ENCODE data around the gene AFM. TPM values are rescaled to one million over a fixed set of nuclear protein-coding genes. Genes with fewer than 3 reads are reported as not detected.

AFM gene
- total and polyA plus RNA-seq, 10 of the 15 experiments (the other 5 are each of a cell fraction or from before 2014, with no cell fraction given), result not detected

DNA sequence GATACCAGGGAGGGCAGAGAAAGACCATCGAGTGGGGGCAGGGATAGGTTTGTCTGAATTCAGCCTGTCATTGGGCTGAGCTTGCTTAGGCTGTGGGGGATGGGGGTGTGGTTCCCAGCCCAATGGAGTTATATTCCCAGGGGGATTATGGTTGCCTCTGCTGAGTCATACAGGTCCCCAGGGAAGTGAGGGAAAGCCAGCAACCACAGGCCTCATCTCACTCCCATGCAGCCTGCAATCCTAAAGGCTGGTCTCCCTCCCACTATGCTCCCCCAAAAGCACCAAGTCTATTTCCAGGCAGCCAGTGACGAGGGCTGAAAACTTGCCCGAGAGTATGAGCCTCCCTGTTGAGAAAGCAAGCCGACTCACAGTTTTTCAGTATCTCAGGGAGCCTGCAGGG, 39.3 kb downstream of the AFM start (continued):
- peak; percentile 90 for TF ChIP-seq MEF2B (IDR thresholded peaks at IDR 0.05; ENCODE audit: partially characterized antibody, poor library complexity, severe bottlenecking)
- no peak for TF ChIP-seq RAD21 (IDR thresholded peaks at IDR 0.05; ENCODE audit: insufficient read depth, low read depth, low read length)
- 0 out of 2 replicates have a peak, but pooled peaks have one; percentile 11 for TF ChIP-seq MTA2 (IDR thresholded peaks at IDR 0.05; ENCODE audit: low read depth)

DNA sequence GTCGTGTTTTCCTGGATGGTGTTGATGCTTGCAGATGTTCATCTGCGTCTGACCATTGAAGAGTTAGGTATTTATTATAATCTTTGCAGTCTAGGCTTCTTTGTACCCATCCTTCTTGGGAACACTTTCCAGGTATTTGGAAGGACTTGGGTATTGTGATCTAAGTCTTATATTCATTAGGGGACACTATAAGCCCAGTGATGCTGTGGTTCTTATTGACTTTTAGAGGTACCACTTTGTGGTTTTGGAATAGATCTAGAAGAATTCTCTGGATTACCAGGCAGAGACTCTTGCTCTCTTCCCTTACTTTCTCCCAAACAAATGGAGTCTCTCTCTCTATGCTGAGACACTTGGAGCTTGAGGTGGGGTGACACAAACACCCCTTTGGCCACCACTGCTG, 41.6 kb downstream of the AFM start:
- H3K9me3 ChIP-seq (replicated peaks; ENCODE audit: control insufficient read depth, insufficient read depth, low read length), result no peaks in the 10 kb centered on the region
- no peak overlapping the region for H3K4me2 ChIP-seq (ENCODE audit: control insufficient read depth, insufficient read depth)
- H2AFZ ChIP-seq (ENCODE audit: control insufficient read depth, low read depth, low read length), result no peak overlapping the region
- no peak overlapping the region for H3K9ac ChIP-seq (ENCODE audit: control insufficient read depth, insufficient read depth, low read length)
- BruUV-seq (replicated peaks), result no TSS peak
- ChIA-PET CTCF (interaction anchor here (1.3 to 2.3 kb wide), 2 partner anchors 129 to 131 kb away, joined by 4 to 9 read pairs; no protein-coding TSS in a partner anchor), SMC1A (ENCODE audit: uncharacterized antibody, unreplicated experiment) (interaction anchor here (1.1 to 3.8 kb wide), 2 partner anchors 10 to 12 kb away, joined by 3 to 10 read pairs; no protein-coding TSS in a partner anchor), POLR2A (no interaction called here), RAD21 (ENCODE audit: unreplicated experiment) (no interaction called here)
- no peaks in the 10 kb centered on the region for H3K36me3 ChIP-seq (ENCODE audit: control insufficient read depth in 2 of 2, insufficient read depth in 2 of 2, low read length in 1 of 2)
- FAIRE-seq, result no peak
- in situ Hi-C loops (cut with MboI) (no loop called here), intact Hi-C loops (cut with micrococcal nuclease; ENCODE audit: unreplicated experiment) (no loop called here)
- ATAC-seq, result no peak
- no peaks in the 10 kb centered on the region for H3K27me3 ChIP-seq (replicated peaks in 1 of 2; ENCODE audit: control insufficient read depth in 2 of 2, insufficient read depth in 2 of 2, low read length in 1 of 2)
- TF ChIP-seq MTA3 (IDR thresholded peaks at IDR 0.05; ENCODE audit: borderline replicate concordance, low read length) (no peak), SMAD1 (IDR thresholded peaks at IDR 0.05; ENCODE audit: low read depth, partially characterized antibody) (no peak), BACH1 (IDR thresholded peaks at IDR 0.05; ENCODE audit: borderline replicate concordance) (no peak), KAT2A (conservative IDR thresholded peaks at IDR 0.05; ENCODE audit: control insufficient read depth, low read depth, low read length) (no peak), ZNF622 (IDR thresholded peaks at IDR 0.05) (no peak), FOXK2 (IDR thresholded peaks at IDR 0.05) (no peak), CHD1 (IDR thresholded peaks at IDR 0.05; ENCODE audit: low read depth, low read length) (no peak), SUZ12 (IDR thresholded peaks at IDR 0.05; ENCODE audit: unreplicated experiment) (no peak), ESRRA (IDR thresholded peaks at IDR 0.05; ENCODE audit: low read length) (no peak)
- TF ChIP-seq, protein P1, sequence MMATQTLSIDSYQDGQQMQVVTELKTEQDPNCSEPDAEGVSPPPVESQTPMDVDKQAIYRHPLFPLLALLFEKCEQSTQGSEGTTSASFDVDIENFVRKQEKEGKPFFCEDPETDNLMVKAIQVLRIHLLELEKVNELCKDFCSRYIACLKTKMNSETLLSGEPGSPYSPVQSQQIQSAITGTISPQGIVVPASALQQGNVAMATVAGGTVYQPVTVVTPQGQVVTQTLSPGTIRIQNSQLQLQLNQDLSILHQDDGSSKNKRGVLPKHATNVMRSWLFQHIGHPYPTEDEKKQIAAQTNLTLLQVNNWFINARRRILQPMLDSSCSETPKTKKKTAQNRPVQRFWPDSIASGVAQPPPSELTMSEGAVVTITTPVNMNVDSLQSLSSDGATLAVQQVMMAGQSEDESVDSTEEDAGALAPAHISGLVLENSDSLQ (IDR thresholded peaks at IDR 0.05), result no peak
- TF ChIP-seq, protein P2, sequence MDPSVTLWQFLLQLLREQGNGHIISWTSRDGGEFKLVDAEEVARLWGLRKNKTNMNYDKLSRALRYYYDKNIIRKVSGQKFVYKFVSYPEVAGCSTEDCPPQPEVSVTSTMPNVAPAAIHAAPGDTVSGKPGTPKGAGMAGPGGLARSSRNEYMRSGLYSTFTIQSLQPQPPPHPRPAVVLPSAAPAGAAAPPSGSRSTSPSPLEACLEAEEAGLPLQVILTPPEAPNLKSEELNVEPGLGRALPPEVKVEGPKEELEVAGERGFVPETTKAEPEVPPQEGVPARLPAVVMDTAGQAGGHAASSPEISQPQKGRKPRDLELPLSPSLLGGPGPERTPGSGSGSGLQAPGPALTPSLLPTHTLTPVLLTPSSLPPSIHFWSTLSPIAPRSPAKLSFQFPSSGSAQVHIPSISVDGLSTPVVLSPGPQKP (IDR thresholded peaks at IDR 0.05; ENCODE audit: low read depth, low read length), result no peak
- TF ChIP-seq, protein P3, sequence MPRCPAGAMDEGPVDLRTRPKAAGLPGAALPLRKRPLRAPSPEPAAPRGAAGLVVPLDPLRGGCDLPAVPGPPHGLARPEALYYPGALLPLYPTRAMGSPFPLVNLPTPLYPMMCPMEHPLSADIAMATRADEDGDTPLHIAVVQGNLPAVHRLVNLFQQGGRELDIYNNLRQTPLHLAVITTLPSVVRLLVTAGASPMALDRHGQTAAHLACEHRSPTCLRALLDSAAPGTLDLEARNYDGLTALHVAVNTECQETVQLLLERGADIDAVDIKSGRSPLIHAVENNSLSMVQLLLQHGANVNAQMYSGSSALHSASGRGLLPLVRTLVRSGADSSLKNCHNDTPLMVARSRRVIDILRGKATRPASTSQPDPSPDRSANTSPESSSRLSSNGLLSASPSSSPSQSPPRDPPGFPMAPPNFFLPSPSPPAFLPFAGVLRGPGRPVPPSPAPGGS (IDR thresholded peaks at IDR 0.05; ENCODE audit: borderline replicate concordance, insufficient read depth, low read depth, low read length, poor library complexity, severe bottlenecking), result no peak
- H3K4me3 ChIP-seq, result no peak overlapping the region
- no peaks in the 10 kb centered on the region for H4K20me1 ChIP-seq (ENCODE audit: control insufficient read depth, insufficient read depth)
- no peak overlapping the region for H3K27ac ChIP-seq (ENCODE audit: control insufficient read depth, insufficient read depth)
- H3K79me2 ChIP-seq (ENCODE audit: control insufficient read depth, insufficient read depth, low read length), result no peaks in the 10 kb centered on the region
- no peak for DNase-seq (ENCODE audit: low read depth, low spot score)
- no peaks in the 10 kb centered on the region; the same call in 1 of the 2 replicates for H3K4me1 ChIP-seq (ENCODE audit: control insufficient read depth, insufficient read depth, low read length)
- 19% methylated on average over 2 of the region's 2 CpGs for WGBS (ENCODE audit: insufficient coverage, insufficient replicate concordance, low lambda C conversion rate, missing lambda C conversion rate)
